ENCODE results near the gene SPTSSB. TPM values are rescaled to one million over a fixed set of nuclear protein-coding genes. Genes with fewer than 3 reads are reported as not detected.

The SPTSSB gene
- total and polyA plus RNA-seq, 9 of the 15 experiments (the other 6 are each of a cell fraction or from before 2014, with no cell fraction given), result 0.07 TPM; not detected in 8

- intact Hi-C loops (cut with micrococcal nuclease) (no loop called here), in situ Hi-C loops (cut with MboI) (no loop called here)
- Histone ChIP-seq H3K27ac (ENCODE audit: extremely low read depth, low read depth, low read length) (no peak overlapping the region), H3K79me2 (ENCODE audit: control insufficient read depth, insufficient read depth, low read length) (no peaks in the 10 kb centered on the region), H3K4me1 (replicated peaks in 1 of 2; ENCODE audit: control insufficient read depth in 2 of 2, insufficient read depth in 2 of 2, low read length in 2 of 2) (no peaks in the 10 kb centered on the region), H3K4me3 (no peak overlapping the region), H2AFZ (ENCODE audit: low read depth, low read length) (no peak overlapping the region), H4K20me1 (replicated peaks; ENCODE audit: control insufficient read depth, insufficient read depth, low read length) (no peaks in the 10 kb centered on the region), H3K4me2 (ENCODE audit: insufficient read depth, low read length) (no peak overlapping the region), H3K27me3 (ENCODE audit: control insufficient read depth in 2 of 2, insufficient read depth in 2 of 2, low read length in 2 of 2) (no peaks in the 10 kb centered on the region), H3K9ac (ENCODE audit: insufficient read depth in 1 of 2, low read depth in 2 of 2, low read length in 2 of 2) (no peak overlapping the region), H3K9me1 (ENCODE audit: control insufficient read depth, insufficient read depth, low read length) (no peaks in the 10 kb centered on the region), H3K9me3 (replicated peaks; ENCODE audit: control insufficient read depth, insufficient read depth, low read depth, low read length) (no peaks in the 10 kb centered on the region), H3K36me3 (ENCODE audit: control insufficient read depth, insufficient read depth, low read length) (no peaks in the 10 kb centered on the region)
- TF ChIP-seq CBX3 (IDR thresholded peaks at IDR 0.05; ENCODE audit: borderline replicate concordance in 1 of 2, low read length in 2 of 2) (no peak), RCOR1 (IDR thresholded peaks at IDR 0.05; ENCODE audit: borderline replicate concordance in 1 of 2, low read depth in 2 of 2, low read length in 2 of 2) (no peak), PHTF2 (CRISPR knock-in tag; IDR thresholded peaks at IDR 0.05) (no peak), ZNF143 (CRISPR knock-in tag; IDR thresholded peaks at IDR 0.05) (no peak), RNF219 (CRISPR knock-in tag; IDR thresholded peaks at IDR 0.05) (no peak), CBX5 (IDR thresholded peaks at IDR 0.05; ENCODE audit: borderline replicate concordance, low read depth) (no peak), TAF7 (tag; IDR thresholded peaks at IDR 0.05) (no peak), PML (IDR thresholded peaks at IDR 0.05; ENCODE audit: low read length) (no peak), XRCC5 (IDR thresholded peaks at IDR 0.05; ENCODE audit: low read depth, low read length) (no peak), SIRT6 (IDR thresholded peaks at IDR 0.05; ENCODE audit: low read depth, low read length) (no peak)
- FAIRE-seq (no peak), DNase-seq (ENCODE audit: extremely low read depth in 1 of 4, low spot score in 3 of 4) (no peak), ATAC-seq (no peak)
- ChIA-PET CTCF (ENCODE audit: low intra/inter-chr PET ratio) (no interaction called here), POLR2A (no interaction called here)
- BruUV-seq (replicated peaks), result no TSS peak
- 0% methylated on average over 3 of the region's 3 CpGs for WGBS (ENCODE audit: insufficient coverage, low coverage, missing lambda C conversion rate)
Measured at GRCh38 chr3:161343540-161343939, 27.8 kb downstream of the SPTSSB start.
